Karpas-422 (cell line): ENCODE results near the gene ITGB2. TPM values are rescaled to one million over a fixed set of nuclear protein-coding genes. Genes with fewer than 3 reads are reported as not detected.

Experiments used
- DNase-seq: peaks from one replicate; pipeline ENCODE4 v3.0.0-alpha.2; 2015
- H2AFZ ChIP-seq: fragments of 200-600 bp; sonication (generic); 2 replicates; pipeline ENCODE4 v1.6.1; 2014; ENCODE audit warnings: antibody characterized with exemption, low read length, mixed read lengths
- H3K27ac ChIP-seq: fragments of 200-600 bp; sonication (generic); 2 replicates; pipeline ENCODE4 v1.5.1; 2014; ENCODE audit warnings: mild to moderate bottlenecking, low read length, moderate library complexity
- H3K27me3 ChIP-seq: fragments of 200-600 bp; sonication (generic); 2 replicates; pipeline ENCODE4 v1.6.1; 2014; ENCODE audit warnings: low read length, mixed read lengths
- H3K36me3 ChIP-seq: fragments of 200-600 bp; sonication (generic); 2 replicates; pipeline ENCODE4 v1.6.1; 2014; ENCODE audit warnings: low read length, mixed read lengths; ENCODE audit not compliant: insufficient read depth
- H3K4me1 ChIP-seq: fragments of 200-600 bp; sonication (generic); 2 replicates; pipeline ENCODE4 v1.6.1; 2014; ENCODE audit warnings: mild to moderate bottlenecking, low read length, mixed read lengths
- H3K4me2 ChIP-seq: fragments of 200-600 bp; sonication (generic); 2 replicates; pipeline ENCODE4 v1.6.1; 2014; ENCODE audit warnings: low read length, low read depth, mild to moderate bottlenecking; ENCODE audit not compliant: poor library complexity, severe bottlenecking
- H3K4me3 ChIP-seq: fragments of 200-600 bp; sonication (generic); 2 replicates; pipeline ENCODE4 v1.5.1; 2014; ENCODE audit warnings: mild to moderate bottlenecking, antibody characterized with exemption, low read length, mixed read lengths
- H3K79me2 ChIP-seq: fragments of 200-600 bp; sonication (generic); 2 replicates; pipeline ENCODE4 v1.6.1; 2014; ENCODE audit warnings: mild to moderate bottlenecking, low read length, mixed read lengths
- H3K9ac ChIP-seq: fragments of 200-600 bp; sonication (generic); 2 replicates; pipeline ENCODE4 v1.6.0; 2014; ENCODE audit warnings: low read length
- H3K9me2 ChIP-seq: fragments of 200-600 bp; sonication (generic), shearing (Covaris generic); replicated peaks from 2 replicates; pipeline ENCODE4 v1.6.0; 2014; ENCODE audit warnings: mild to moderate bottlenecking, low read length, moderate library complexity; ENCODE audit not compliant: insufficient read depth
- H3K9me3 ChIP-seq: fragments of 300-700, 200-600 bp; sonication (generic); 2 replicates; pipeline ENCODE4 v1.6.1; 2014; ENCODE audit warnings: low read length, mixed read lengths
- H4K20me1 ChIP-seq: fragments of 200-600 bp; sonication (generic); 2 replicates; pipeline ENCODE4 v1.6.1; 2014; ENCODE audit warnings: mild to moderate bottlenecking, antibody characterized with exemption, low read length, low read depth; ENCODE audit not compliant: insufficient read depth
- total RNA-seq: library from RNA; depleted of rRNA; stranded (reverse); fragments of >200 nt; shearing (Covaris generic); gene quantifications from 2 replicates; pipeline ENCODE4 v1.2.3, GENCODE V29; 2014; ENCODE audit warnings: low replicate concordance

The ITGB2 gene
- total RNA-seq, 1 experiment from 2014 or later: 252 TPM

DNA sequence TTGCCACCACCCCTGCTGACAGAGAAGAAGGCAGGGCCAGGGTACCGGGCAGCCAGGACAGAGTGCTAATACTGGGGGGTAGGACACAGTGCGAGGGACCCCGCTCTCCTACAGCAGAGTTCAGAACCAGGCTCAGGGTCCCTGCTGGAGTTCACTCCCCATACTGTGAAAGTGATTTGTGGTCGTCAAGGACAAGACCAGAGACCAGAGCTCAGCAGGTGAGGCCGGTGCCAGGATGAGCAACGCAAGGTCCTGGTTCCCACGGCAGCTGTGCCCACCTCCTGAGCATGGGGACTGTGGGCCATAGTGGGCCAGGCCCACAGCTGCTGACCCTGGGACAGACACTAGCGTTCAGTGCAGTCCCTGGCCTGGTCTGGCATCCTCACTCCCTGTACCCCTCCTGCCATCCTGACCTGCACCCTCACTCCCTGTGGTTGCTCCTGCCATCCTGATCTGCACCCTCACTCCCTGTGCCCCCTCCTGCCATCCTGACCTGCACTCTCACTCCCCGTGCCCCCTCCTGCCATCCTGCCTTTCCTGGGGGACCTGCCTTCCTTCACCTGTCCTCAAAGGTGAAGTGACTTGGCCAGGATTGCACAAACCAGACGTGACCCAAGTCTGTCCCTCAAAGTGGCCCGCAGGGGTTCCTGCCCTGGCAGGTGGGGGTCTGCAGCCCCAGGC is 33.4 kb downstream of the ITGB2 start:
- no peak overlapping the region for H3K9ac ChIP-seq
- no peaks in the 10 kb centered on the region for H3K79me2 ChIP-seq
- no peaks in the 10 kb centered on the region for H3K9me2 ChIP-seq
- H2AFZ ChIP-seq: no peak overlapping the region
- no peaks in the 10 kb centered on the region for H4K20me1 ChIP-seq
- no peak overlapping the region for H3K4me2 ChIP-seq
- H3K27ac ChIP-seq: no peak overlapping the region
- H3K9me3 ChIP-seq: no peaks in the 10 kb centered on the region
- no peak overlapping the region for H3K4me3 ChIP-seq
- H3K36me3 ChIP-seq: peaks cover 11% of the 10 kb centered on the region
- H3K4me1 ChIP-seq: peaks cover 26% of the 10 kb centered on the region
- H3K27me3 ChIP-seq: no peaks in the 10 kb centered on the region
- no peak for DNase-seq

DNA sequence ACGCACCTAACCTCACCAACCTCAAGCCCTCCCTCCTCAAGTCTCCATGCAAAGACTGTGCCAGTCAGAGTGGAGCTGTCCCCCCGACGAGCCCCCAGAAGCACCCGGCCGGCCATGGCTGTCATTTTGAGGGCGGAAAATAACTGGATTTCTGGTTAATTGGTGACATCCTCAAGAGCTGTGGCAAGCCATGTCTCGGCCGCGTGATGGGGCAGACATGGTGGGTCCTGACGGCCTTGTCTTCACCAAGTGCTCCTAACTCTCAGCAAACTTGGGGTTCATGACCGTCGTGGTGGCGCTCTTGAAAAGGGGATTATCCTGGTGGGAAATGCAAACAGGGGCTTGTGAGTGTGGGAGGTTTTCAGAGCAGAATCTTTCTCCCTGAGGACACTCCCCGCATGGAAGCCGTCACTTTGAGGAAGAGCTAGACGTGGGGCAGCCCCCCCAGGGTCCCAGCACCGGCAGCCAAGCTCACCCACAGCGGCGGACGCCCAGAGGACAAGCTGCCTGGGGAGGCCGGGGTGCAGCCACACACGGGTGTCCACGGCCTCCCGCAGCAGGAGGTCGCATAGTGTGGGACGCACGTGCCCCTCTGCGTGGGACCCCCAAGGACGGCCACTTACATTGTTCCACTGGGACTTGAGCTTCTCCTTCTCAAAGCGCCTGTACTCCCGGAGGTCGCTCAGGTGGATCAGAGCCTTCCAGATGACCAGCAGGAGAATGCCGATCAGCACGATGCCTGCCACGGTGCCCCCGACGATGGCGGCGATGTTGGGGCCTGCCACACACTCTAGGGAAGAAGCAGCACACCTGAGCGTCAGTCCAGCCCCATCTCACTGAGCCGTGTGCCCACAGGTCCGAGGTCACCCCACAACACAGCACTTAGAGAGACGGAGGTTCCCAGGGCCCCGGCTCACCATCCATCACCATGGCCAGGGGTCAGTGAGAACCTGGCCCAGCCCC is 34.3 kb downstream of the ITGB2 start:
- no peaks in the 10 kb centered on the region for H3K9me2 ChIP-seq
- no peak overlapping the region for H3K4me2 ChIP-seq
- no peaks in the 10 kb centered on the region for H3K9me3 ChIP-seq
- no peak overlapping the region for H2AFZ ChIP-seq
- DNase-seq: no peak
- H4K20me1 ChIP-seq: no peaks in the 10 kb centered on the region
- H3K36me3 ChIP-seq: peaks cover 3% of the 10 kb centered on the region
- no peak overlapping the region for H3K9ac ChIP-seq
- H3K4me3 ChIP-seq: no peak overlapping the region
- H3K4me1 ChIP-seq: peaks cover 25% of the 10 kb centered on the region
- no peaks in the 10 kb centered on the region for H3K79me2 ChIP-seq
- H3K27ac ChIP-seq: no peak overlapping the region
- no peaks in the 10 kb centered on the region for H3K27me3 ChIP-seq

DNA sequence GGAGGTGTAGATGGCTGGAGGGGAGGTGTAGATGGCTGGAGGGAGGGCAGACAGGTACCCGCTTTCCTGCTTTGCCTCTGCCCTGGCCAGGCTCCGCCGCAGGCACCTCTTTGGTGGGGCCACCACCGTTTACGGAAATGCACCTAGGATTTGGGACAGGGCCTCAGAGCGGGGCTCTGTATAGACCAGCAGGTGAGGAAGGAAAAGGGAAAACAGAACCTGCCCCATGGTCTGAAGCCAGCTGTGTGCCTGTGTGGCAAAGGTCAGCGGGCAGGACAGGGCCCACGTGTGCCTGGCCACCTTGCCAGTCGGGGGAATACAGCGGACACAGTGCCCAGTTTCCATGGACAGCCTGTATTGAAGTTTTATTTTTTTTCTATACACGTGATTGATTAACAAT is 35.1 kb downstream of the ITGB2 start:
- peaks cover 3% of the 10 kb centered on the region; the same call in 1 of the 2 replicates for H3K36me3 ChIP-seq

DNA sequence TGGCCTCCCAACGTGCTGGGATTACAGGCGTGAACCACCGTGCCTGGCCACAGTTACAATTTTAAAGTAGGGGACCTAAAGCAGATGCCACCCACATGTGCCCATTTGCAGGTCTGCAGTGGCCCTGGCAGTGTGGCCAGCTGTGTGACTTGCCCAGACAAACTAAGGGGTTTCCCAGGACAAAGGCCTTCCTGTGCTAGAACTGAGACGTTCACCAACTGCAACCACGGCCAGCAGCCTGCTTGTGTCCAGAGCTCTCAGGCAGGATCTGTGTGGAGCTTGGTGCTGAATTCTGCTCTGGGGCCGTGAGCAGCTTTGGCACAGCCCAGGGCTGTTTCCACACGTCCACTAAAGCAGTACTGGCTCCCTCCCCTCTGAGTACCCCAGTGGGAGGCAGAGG is 36.6 kb downstream of the ITGB2 start:
- H3K27ac ChIP-seq: no peak overlapping the region
- no peak overlapping the region for H3K4me3 ChIP-seq
- no peak overlapping the region for H3K4me2 ChIP-seq
- no peaks in the 10 kb centered on the region for H3K79me2 ChIP-seq
- DNase-seq: no peak
- no peaks in the 10 kb centered on the region for H4K20me1 ChIP-seq
- H3K36me3 ChIP-seq: peaks cover 3% of the 10 kb centered on the region; the same call in 1 of the 2 replicates
- H3K9me2 ChIP-seq: no peaks in the 10 kb centered on the region
- H3K4me1 ChIP-seq: peaks cover 23% of the 10 kb centered on the region
- H3K27me3 ChIP-seq: no peaks in the 10 kb centered on the region
- H2AFZ ChIP-seq: no peak overlapping the region
- H3K9me3 ChIP-seq: no peaks in the 10 kb centered on the region
- H3K9ac ChIP-seq: no peak overlapping the region

More for the DNA sequence above, 35.1 kb downstream of the ITGB2 start:
- H4K20me1 ChIP-seq: no peaks in the 10 kb centered on the region
- no peak overlapping the region for H3K27ac ChIP-seq
- H3K79me2 ChIP-seq: no peaks in the 10 kb centered on the region
- peaks cover 25% of the 10 kb centered on the region for H3K4me1 ChIP-seq
- H3K9ac ChIP-seq: no peak overlapping the region
- H3K9me3 ChIP-seq: no peaks in the 10 kb centered on the region
- no peak overlapping the region for H3K4me3 ChIP-seq
- no peaks in the 10 kb centered on the region for H3K9me2 ChIP-seq
- H2AFZ ChIP-seq: no peak overlapping the region
- no peak for DNase-seq
- H3K4me2 ChIP-seq: no peak overlapping the region
- no peaks in the 10 kb centered on the region for H3K27me3 ChIP-seq

DNA sequence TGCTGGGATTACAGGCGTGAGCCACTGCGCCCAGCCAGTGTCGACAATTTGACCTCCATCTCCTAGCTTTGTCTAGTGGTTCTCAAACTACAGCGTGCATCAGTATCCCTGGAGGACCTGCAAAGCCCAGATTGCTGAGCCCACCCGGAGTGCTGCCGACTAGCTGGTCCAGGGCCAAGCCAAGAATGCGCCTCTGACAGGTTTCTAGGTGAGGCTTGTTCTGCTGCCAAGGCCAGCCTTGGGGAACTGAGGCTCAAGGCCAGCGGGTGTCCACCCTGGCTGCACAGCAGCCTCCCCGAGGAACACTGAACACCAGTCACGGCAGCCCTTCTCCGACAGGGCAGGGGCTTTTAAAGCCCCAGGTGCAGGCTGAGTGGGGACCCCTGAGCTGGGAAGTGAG is 37.4 kb downstream of the ITGB2 start:
- Histone ChIP-seq H3K4me3 (no peak overlapping the region), H3K9me2 (no peaks in the 10 kb centered on the region), H3K4me1 (peaks cover 30% of the 10 kb centered on the region), H4K20me1 (no peaks in the 10 kb centered on the region), H3K27me3 (no peaks in the 10 kb centered on the region), H3K79me2 (no peaks in the 10 kb centered on the region), H3K36me3 (peaks cover 3% of the 10 kb centered on the region; the same call in 1 of the 2 replicates), H3K27ac (no peak overlapping the region), H2AFZ (no peak overlapping the region), H3K9me3 (no peaks in the 10 kb centered on the region), H3K9ac (no peak overlapping the region), H3K4me2 (no peak overlapping the region)
- DNase-seq: no peak

DNA sequence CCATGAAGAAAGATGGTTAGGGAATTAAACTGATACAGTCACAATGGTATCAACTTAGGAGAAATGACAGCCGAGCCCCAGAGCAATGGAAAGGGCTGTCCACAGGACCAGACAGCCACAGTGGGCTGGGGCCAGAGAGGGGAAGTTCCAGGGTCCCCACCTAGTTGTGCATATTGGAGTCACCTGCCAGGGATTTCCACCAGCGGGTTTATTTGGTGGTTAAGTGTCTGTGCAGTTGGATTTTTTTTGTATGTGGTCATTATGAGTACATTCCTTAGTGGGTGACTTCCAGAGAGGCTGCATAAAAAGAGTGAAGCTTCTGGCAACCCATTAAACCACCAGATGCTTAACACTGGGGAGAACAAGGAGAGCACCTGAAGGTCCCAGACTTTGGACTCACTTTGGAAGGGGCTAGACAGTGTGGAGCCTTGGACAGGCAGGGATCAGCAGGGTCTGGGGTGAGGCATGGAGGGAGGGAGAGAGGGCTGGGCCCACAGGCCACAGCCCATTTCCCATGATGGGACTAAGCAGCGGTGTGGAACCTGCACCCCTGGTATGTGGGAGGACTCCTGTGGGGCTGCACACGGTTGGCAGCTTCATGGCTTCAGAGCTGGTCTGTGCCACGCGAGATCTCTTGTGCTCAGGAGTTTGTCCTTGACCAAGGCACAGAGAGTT is 39.4 kb downstream of the ITGB2 start:
- DNase-seq: no peak
- Histone ChIP-seq H3K9me2 (no peaks in the 10 kb centered on the region), H3K27me3 (no peaks in the 10 kb centered on the region), H3K4me2 (peak overlapping the region; percentile 5), H3K4me3 (no peak overlapping the region), H3K27ac (no peak overlapping the region), H3K9ac (no peak overlapping the region), H3K79me2 (no peaks in the 10 kb centered on the region), H3K36me3 (0 out of 2 replicates have a peak, but pooled peaks cover 3% of the 10 kb centered on the region), H4K20me1 (no peaks in the 10 kb centered on the region), H3K9me3 (no peaks in the 10 kb centered on the region), H2AFZ (peak overlapping the region; percentile 21; the same call in 1 of the 2 replicates), H3K4me1 (peaks cover 33% of the 10 kb centered on the region)

DNA sequence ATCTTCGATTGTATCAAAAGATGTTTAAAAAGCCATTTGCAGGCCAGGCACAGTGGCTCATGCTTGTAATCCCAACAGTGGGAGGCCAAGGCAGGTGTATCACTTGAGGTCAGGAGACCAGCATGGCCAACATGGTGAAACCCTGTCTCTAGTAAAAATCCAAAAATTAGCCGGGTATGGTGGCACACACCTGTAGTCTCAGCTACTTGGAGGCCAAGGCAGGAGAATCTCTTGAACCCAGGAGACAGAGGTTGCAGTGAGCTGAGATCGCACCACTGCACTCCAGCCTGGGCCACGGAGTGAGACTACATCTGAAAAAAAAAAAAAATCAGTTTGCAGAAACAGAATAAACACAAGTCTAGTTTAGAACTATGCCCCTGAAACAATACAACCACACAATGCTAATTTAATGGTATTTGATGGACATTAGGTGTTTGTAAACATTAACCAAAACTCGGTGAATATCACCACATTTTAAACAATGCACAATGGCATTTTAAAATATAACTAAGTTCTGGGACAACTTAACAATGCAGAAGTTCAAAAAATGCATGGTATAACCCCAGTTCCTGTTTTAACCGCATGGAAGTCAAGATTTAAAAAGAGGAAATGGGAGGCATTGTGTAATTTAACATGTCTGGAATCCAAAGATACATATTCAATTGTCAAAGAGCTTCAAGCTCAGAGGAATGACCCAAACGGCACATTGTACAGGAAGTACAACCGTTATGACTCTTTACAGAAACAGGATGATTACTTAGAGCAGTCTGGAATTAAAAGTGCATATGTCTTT is 40.1 kb downstream of the ITGB2 start:
- Histone ChIP-seq H3K36me3 (no peaks in the 10 kb centered on the region), H3K79me2 (no peaks in the 10 kb centered on the region), H3K4me2 (peak overlapping the region; percentile 5), H3K4me1 (peaks cover 35% of the 10 kb centered on the region), H3K9ac (no peak overlapping the region), H2AFZ (peak overlapping the region; percentile 21; the same call in 1 of the 2 replicates), H3K27ac (no peak overlapping the region), H3K9me3 (no peaks in the 10 kb centered on the region), H4K20me1 (no peaks in the 10 kb centered on the region), H3K27me3 (no peaks in the 10 kb centered on the region), H3K9me2 (no peaks in the 10 kb centered on the region), H3K4me3 (no peak overlapping the region)
- peak; percentile 64 for DNase-seq
